ENCODE measurements around the gene DEF6. TPM values are rescaled to one million over a fixed set of nuclear protein-coding genes. Genes with fewer than 3 reads are reported as not detected.

The DEF6 gene
- total and polyA plus RNA-seq, 2 of the 8 experiments (the other 6 are each of a cell fraction or from before 2014, with no cell fraction given), result 3.3 to 4.1 TPM

DNA sequence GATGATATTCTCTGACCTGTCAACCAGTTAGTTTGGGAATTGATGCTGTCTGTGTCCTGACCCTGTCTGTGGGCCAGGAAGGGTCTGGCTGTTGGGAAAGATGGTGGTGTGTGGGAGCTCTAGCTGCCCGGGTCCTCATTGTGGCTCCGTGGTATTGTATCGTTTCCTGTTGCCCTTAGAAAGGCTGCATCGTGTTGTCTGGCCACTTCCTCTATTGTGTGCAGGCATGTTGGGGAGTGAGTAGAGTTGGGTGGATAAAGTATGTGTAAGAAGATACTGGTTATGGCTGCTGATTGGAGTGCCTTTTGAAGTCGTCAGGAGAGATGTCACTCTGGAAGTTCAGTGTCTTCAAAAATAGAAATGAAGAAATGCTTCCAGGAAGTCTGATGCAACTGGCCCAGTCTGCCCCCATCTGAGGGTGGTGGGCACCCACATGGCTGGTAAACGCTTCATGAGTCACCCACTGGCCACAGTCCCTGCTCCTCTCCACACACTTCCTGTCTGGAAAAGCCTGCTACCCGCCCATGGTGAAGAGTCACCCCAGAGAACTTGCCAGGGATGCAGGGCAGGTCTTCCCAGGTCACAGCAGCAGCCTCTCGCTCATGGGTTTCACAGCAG is 72.6 kb downstream of the DEF6 start (continued):
- TF ChIP-seq ATF2 (IDR thresholded peaks at IDR 0.05; ENCODE audit: low read length) (no peak), SRF (IDR thresholded peaks at IDR 0.05; ENCODE audit: low read depth, low read length) (no peak), EZH2 (IDR thresholded peaks at IDR 0.05; ENCODE audit: low read depth, low read length, severe bottlenecking) (no peak), YY1 (IDR thresholded peaks at IDR 0.05; ENCODE audit: low read depth, low read length) (no peak), EGR1 (IDR thresholded peaks at IDR 0.05; ENCODE audit: borderline replicate concordance, low read depth, low read length) (no peak), TAF7 (optimal IDR thresholded peaks at IDR 0.05; ENCODE audit: borderline replicate concordance, low read depth, low read length) (no peak)
